HG03135 (cell line): ENCODE measurements around the gene SPATA24.
"Not testable (repeated sequence)": the region's sequence is repeated elsewhere in the genome, so short reads cannot be mapped to it uniquely, and the experiment has no call there.

ENCODE experiments used
- ATAC-seq: cut with Tn5 transposase; IDR thresholded peaks from one replicate; pipeline ENCODE4 v1.9.1; 2021; ENCODE audit warnings: mild to moderate bottlenecking, moderate library complexity; ENCODE audit not compliant: unreplicated experiment

Gene SPATA24

DNA sequence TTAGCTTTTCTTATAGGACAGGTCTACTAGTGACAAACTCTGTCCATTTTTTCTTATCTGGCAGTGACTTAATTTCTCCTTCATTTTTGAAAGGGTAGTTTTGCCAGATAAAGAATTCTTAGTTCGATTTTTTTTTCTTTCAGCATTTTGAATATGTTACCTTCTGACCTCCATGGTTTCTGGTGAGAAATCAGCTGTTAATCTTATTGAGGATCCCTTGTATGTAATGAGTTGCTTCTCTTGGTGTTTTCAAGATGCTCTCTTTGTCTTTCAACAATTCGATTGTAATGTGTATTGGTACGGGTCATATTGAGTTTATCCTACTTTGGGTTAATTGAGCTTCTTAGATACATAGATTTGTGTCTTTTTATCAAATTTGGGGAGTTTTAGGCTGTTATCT is 49.7 kb downstream of the SPATA24 start:
- ATAC-seq, result no peak

DNA sequence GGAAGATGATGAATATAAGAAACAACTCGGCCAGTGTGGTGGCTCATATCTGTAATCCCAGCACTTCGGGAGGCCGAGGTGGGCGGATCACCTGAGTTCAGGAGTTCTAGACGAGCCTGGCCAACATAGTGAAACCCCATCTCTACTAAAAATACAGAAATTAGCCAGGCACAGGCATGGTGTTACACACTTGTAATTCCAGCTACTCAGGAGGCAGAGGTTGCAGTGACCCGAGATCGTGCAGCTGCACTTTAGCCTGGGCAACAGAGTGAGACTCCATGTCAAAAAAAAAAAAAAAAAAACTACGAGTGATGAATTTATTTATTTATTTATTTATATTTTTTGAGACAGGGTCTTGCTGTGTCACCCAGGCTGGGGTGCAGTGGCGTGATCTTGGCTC is 56.0 kb downstream of the SPATA24 start:
- not testable (repeated sequence) for ATAC-seq
